IMR-90 (cell line): ENCODE data around the gene ITGA3. TPM values are rescaled to one million over a fixed set of nuclear protein-coding genes. Genes with fewer than 3 reads are reported as not detected.

Source experiments
- BHLHE40 ChIP-seq: fragments of 150-350 bp; IDR thresholded peaks from 2 replicates; pipeline ENCODE4 v1.6.1; 2016; ENCODE audit warnings: mild to moderate bottlenecking, low read depth, low read length
- CTCF ChIP-seq: conservative IDR thresholded peaks from 2 replicates; pipeline ENCODE4 v1.5.1; 2012; ENCODE audit warnings: mild to moderate bottlenecking, low read depth, low read length, improper control_type of control experiment
- RCOR1 ChIP-seq: IDR thresholded peaks from 2 replicates; pipeline ENCODE4 v1.6.1; 2012; ENCODE audit warnings: mild to moderate bottlenecking, low read length, improper control_type of control experiment; ENCODE audit not compliant: insufficient replicate concordance
- SMC3 ChIP-seq: fragments of 150-350 bp; IDR thresholded peaks from 2 replicates; pipeline ENCODE4 v1.6.1; 2016; ENCODE audit warnings: low read depth, mild to moderate bottlenecking, antibody characterized with exemption, low read length, moderate library complexity
- polyA plus RNA-seq, 3 experiments: library from polyadenylated mRNA; depleted of rRNA; stranded (reverse); fragments of >200 nt; gene quantifications; 2 replicates each; pipeline ENCODE4 v1.2.3, GENCODE V29; 2012; ENCODE audit warnings: low replicate concordance in 1 of 3
- total RNA-seq: library from RNA; depleted of rRNA; stranded (reverse); fragments of >200 nt; gene quantifications from 2 replicates; pipeline ENCODE4 v1.2.3, GENCODE V29; 2012

Gene ITGA3
- total and polyA plus RNA-seq, 2 of the 4 experiments (the other 2 are of a cell fraction), result 78.0 to 202 TPM

GRCh38 chr17:50048146-50048720 is 7.7 kb upstream of the ITGA3 start (continued):
- TF ChIP-seq CTCF, result no peak
- TF ChIP-seq RCOR1, result no peak
- TF ChIP-seq SMC3, result no peak
- no peak for TF ChIP-seq BHLHE40
